Left renal cortex interstitium (tissue), 4 donors: Measurements from ENCODE around the gene CALN1. TPM values are rescaled to one million over a fixed set of nuclear protein-coding genes. Genes with fewer than 3 reads are reported as not detected.

Experiments used
- DNase-seq, 4 donors: peaks; one replicate each; pipeline ENCODE4 v3.0.0-alpha.2; 2013; ENCODE audit warnings: low read depth in 4 of 4, low spot score in 2 of 4, missing footprints in 1 of 4
- polyA plus RNA-seq, 4 donors: library from polyadenylated mRNA; unstranded; fragments of 120-200 nt; gene quantifications; one replicate each; pipeline ENCODE4 v1.2.1, GENCODE V29; 2013; ENCODE audit not compliant: insufficient read length in 4 of 4

Gene CALN1
- polyA plus RNA-seq, 4 donors: 0.61 to 1.1 (median 0.75) TPM

- DNase-seq: no peak
Observed at GRCh38 chr7:72057231-72057630, 354.9 kb downstream of the CALN1 start.

GRCh38 chr7:72055426-72055825, 356.7 kb downstream of the CALN1 start:
- no peak for DNase-seq

DNA sequence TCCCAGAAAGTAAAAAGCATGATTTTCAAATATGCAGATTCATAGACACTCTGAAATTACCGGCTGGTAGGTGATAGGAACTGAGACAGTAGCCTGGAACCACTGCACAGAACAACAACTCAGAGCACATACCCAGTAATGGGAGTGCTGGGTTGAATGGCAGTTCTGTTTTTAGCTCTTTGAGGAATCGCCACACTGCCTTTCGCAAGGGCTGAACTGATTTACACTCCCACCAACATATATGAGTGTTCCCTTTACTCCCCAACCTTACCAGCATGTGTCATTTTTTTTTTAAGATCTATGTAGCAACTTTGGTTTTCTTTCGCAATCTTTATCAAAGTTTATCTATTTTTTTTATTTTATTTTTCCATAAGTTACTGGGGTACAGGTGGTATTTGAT, 358.8 kb downstream of the CALN1 start:
- no peak for DNase-seq

DNA sequence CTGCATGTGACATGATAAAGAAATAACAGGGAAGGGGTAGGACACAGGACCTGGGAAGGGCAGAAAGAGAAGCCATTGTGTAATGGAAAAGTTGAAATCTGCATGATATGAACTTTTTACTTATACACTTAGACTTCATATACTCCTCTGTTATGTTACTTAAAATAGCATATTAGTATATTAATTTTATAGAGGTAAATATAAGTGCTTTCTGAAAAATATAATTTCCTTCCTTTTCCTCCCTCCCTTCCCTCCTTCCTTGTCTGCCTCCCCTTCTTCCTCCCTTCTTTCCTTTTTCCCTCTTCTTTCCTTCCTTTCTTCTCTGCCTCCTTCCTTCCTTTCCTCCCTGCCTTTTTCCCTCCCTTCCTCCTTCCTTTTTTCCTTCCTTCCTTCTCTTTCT, 363.7 kb downstream of the CALN1 start:
- DNase-seq: no peak

DNA sequence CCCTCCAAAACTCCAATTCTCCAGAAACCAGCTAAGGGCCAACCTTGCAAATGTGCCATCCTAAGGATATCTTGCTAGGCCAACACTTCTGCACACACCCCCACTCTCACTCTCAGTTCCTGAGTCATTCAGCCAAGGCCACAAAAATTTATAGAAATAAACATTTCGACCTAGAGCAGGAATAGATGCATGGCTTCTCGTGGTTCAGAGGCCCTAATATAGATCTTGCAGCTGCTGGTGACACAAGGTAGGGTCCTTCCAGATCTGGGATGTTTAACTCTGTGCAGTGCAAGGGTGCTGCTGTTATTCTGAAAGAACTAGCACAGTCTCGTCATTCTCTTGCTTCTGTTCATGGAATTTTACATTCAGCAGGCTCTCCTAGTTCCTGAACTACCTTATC, 369.3 kb downstream of the CALN1 start:
- no peak for DNase-seq

DNA sequence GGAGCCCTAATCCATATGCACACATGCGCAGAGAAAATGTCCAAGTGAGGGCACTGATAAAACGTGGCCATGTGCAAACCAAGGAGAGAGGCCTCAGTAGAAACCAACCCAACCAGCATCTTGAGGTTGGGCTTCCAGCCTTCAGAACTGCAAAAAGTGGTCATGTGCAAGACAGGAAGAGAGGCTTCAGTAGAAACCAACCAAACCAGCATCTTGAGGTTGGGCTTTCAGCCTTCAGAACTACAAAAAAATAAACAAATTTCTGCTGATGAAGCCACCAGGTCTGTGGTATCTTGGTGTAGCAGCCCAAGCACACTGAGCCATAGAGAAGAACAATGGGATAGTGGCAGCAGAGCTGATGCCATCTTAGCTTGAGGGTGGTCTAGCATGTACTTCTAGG, 371.5 kb downstream of the CALN1 start:
- no peak for DNase-seq

GRCh38 chr7:72039460-72039859, 372.7 kb downstream of the CALN1 start:
- no peak for DNase-seq

GRCh38 chr7:72038022-72038732, 374.0 kb downstream of the CALN1 start:
- no peak for DNase-seq

- no peak for DNase-seq
Observed at GRCh38 chr7:72037516-72037915, 374.6 kb downstream of the CALN1 start.

GRCh38 chr7:72035266-72035665, 376.9 kb downstream of the CALN1 start:
- DNase-seq: no peak

DNA sequence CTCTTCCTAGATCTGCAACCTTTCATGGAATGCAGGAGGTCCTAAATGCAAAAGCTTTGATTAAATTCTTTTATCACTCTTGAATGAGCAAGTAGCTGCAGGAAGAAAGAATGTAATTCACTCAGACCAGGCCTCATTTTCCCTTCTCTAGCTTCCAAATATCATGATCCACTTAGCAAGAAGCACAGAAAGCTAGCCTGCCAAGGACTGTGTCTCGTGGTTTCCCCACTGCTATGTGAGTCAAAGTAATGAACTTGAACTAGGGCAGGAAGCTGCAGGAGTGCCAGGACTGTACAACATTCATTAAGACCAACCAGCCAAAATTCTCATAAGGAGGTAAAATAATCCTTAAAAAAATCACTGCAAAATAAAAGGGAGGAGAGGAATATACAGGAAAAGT, 379.2 kb downstream of the CALN1 start:
- DNase-seq: no peak

DNA sequence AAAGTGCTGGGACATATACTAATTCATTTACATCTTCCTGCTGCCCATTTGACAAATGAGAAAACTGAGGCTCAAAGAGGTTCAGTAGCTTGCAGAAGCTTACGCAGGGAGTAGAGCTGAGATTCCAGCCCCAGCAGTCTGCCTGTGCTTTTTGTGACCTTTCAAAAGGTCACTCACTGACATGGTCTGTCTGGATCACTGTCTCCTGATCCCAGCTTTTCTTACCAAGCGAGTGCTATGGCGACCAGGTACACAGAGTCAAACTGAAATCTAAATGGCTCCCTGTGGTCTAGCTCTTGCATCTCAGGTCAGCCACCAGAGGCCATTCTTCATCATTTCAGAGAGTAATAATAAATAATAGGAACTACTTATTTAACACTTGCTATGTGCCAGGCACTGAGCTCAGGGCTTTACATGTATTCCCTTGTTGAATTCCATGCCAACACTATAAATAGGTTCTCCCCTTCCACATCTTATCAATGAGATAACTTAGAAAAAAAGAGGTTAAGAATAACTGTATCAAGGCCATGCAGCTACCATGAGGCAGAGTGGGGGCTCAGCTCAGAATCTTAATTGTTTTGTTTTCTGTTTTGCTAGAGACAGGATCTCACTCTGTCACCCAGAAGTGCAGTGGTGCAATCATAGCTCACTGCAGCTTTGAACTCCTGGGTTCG, 381.0 kb downstream of the CALN1 start:
- no peak for DNase-seq

DNA sequence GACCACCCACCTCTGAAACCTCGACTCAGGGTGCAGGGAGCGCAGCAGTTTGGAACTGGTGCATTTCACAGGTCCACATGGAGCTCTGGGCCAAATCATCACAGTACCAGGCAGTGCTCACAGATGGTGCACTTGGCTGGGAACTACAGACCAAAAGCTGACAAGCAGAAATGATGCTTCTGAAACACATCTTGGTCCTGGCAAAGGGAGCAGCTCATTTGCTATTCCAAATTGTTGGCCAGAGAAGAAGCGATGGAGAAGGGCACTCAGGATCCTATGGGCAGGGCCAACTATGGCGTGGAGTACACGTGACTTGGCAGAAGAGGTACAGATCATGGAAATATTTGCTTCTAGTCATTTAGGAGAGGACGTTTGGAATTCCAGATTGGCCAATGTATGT, 383.9 kb downstream of the CALN1 start:
- DNase-seq: no peak

GRCh38 chr7:72025381-72025960, 386.7 kb downstream of the CALN1 start:
- no peak for DNase-seq

- DNase-seq: no peak
Observed at GRCh38 chr7:72023926-72024325, 388.2 kb downstream of the CALN1 start.

DNA sequence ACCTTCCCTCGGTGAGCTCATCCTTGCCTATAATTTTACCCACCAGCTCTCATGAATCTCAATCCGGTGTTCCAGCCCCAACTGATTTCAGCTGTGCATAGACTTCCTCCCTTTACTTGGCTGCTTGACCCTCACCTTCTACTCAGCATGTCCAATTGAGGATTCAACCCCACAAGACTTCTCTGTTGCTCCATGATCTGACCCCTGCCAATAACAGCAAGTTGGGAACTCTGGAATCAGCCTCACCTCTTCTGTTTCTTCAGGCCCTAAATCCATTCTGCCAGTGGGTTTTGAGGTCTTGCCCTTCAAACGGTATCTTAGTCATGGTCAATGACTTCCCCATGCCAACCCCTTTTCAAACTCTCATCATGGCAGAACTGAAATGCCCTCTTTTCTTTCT, 390.4 kb downstream of the CALN1 start:
- DNase-seq: no peak

- DNase-seq: peak in 3 of 4 donors; percentile 4 to 10 (median 6)
Observed at GRCh38 chr7:72020311-72020710, 391.8 kb downstream of the CALN1 start.

- DNase-seq: no peak
Observed at GRCh38 chr7:72019436-72019835, 392.7 kb downstream of the CALN1 start.

DNA sequence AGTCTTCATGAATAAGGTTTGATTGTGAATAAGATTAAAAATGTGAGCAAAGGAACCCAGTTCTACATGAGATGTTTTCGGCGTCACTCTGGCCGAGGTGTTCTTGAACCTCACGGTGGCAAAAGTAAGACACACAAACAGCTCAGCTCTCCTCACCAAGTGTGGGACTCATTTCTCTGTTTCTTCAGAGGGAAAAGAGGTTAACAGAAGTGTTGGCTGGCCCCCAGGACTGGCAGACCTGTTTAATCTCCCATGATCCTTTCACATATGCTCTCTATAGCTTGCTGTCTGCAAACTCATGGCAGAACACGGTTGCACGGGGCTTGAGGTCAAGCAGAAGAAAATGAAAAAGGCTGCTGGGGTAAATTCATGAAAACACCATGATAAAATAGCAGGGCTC, 394.4 kb downstream of the CALN1 start:
- no peak for DNase-seq

GRCh38 chr7:72016574-72016973, 395.6 kb downstream of the CALN1 start:
- no peak for DNase-seq

- DNase-seq: no peak
Observed at GRCh38 chr7:72015136-72015535, 397.0 kb downstream of the CALN1 start.

DNA sequence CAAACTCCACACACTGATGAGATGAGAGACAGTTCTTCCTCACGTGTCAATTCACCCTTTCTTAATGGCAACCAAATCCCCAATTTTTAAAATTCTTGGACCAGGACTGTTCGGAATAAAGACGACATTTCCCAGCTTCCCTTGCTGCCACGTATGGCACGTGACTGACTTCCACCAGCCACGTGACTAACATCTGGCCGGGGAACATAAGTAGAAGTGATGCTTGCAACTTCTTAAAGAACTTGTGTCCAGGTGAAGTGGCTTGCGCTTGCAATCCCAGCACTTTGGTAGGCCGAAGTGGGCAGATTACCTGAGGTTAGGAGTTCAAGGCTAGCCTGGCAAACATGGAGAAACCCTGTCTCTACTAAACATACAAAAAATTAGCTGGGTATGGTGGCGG, 405.1 kb downstream of the CALN1 start:
- DNase-seq: no peak
